ENCODE measurements around the gene DNAJC6. TPM values are rescaled to one million over a fixed set of nuclear protein-coding genes. Genes with fewer than 3 reads are reported as not detected.
A peak's percentile ranks its signal among the peaks of the same experiment; 100 is the strongest.

DNAJC6 gene
- total RNA-seq, 1 experiment from 2014 or later: 4.0 TPM

DNA sequence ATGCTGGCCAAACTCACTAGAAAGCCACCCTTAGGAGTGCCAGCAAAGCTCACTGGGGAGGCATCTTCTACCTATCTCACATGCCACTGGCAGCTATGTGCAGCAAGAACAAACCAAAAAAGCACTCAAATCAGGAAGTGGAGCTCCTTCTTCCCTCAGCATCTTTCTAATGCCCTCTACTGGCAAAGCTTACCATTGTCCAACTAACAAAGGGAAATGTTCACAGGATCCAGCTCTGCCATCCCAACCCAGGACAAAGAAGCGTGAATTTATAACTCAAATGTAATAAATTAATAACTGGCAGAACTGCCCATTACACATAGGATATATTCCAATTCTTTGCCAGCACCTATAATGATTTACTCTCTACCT is 150.0 kb downstream of the DNAJC6 start:
- intact Hi-C loops (cut with micrococcal nuclease; ENCODE audit: unreplicated experiment): no loop called here
- BruUV-seq (replicated peaks): no TSS peak
- in situ Hi-C loops (cut with HindIII; ENCODE audit: low pct_unique_long_range_greater_than_20kb, low sequenced_read_pairs): no loop called here
- H3K9me3 ChIP-seq (ENCODE audit: control insufficient read depth, insufficient read depth, low read depth, low read length): no peaks in the 10 kb centered on the region
- H3K4me3 ChIP-seq (ENCODE audit: low read depth in 2 of 2, low read length in 2 of 2): no peak overlapping the region
- no peaks in the 10 kb centered on the region for H3K27me3 ChIP-seq (ENCODE audit: control insufficient read depth, insufficient read depth, low read length)
- POLR2A ChIA-PET: no interaction called here
- no peaks in the 10 kb centered on the region for H3K4me1 ChIP-seq (ENCODE audit: control insufficient read depth, insufficient read depth, low read length)
- H3K27ac ChIP-seq (ENCODE audit: low read length): no peak overlapping the region
- ATAC-seq: no peak
- CTCF ChIA-PET: interaction anchor here (0.6 to 1.1 kb wide), 2 partner anchors 11 to 39 kb away, joined by 4 to 8 read pairs; no protein-coding TSS in a partner anchor
- peak; percentile 17 for DNase-seq (ENCODE audit: low read depth, low spot score)
- no peaks in the 10 kb centered on the region for H3K36me3 ChIP-seq (ENCODE audit: control insufficient read depth, insufficient read depth, low read length)
- TF ChIP-seq SIN3A (IDR thresholded peaks at IDR 0.05; ENCODE audit: borderline replicate concordance, insufficient read depth, low read depth, low read length) (no peak), POLR2AphosphoS5 (IDR thresholded peaks at IDR 0.05; ENCODE audit: low read depth, low read length) (no peak), TCF7L2 (IDR thresholded peaks at IDR 0.05; ENCODE audit: low read depth, low read length) (no peak)
- TF ChIP-seq, protein P1, sequence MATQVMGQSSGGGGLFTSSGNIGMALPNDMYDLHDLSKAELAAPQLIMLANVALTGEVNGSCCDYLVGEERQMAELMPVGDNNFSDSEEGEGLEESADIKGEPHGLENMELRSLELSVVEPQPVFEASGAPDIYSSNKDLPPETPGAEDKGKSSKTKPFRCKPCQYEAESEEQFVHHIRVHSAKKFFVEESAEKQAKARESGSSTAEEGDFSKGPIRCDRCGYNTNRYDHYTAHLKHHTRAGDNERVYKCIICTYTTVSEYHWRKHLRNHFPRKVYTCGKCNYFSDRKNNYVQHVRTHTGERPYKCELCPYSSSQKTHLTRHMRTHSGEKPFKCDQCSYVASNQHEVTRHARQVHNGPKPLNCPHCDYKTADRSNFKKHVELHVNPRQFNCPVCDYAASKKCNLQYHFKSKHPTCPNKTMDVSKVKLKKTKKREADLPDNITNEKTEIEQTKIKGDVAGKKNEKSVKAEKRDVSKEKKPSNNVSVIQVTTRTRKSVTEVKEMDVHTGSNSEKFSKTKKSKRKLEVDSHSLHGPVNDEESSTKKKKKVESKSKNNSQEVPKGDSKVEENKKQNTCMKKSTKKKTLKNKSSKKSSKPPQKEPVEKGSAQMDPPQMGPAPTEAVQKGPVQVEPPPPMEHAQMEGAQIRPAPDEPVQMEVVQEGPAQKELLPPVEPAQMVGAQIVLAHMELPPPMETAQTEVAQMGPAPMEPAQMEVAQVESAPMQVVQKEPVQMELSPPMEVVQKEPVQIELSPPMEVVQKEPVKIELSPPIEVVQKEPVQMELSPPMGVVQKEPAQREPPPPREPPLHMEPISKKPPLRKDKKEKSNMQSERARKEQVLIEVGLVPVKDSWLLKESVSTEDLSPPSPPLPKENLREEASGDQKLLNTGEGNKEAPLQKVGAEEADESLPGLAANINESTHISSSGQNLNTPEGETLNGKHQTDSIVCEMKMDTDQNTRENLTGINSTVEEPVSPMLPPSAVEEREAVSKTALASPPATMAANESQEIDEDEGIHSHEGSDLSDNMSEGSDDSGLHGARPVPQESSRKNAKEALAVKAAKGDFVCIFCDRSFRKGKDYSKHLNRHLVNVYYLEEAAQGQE (IDR thresholded peaks at IDR 0.05; ENCODE audit: insufficient read depth in 1 of 2, low read depth in 2 of 2, low read length in 1 of 2): no peak
- TF ChIP-seq, protein P2, sequence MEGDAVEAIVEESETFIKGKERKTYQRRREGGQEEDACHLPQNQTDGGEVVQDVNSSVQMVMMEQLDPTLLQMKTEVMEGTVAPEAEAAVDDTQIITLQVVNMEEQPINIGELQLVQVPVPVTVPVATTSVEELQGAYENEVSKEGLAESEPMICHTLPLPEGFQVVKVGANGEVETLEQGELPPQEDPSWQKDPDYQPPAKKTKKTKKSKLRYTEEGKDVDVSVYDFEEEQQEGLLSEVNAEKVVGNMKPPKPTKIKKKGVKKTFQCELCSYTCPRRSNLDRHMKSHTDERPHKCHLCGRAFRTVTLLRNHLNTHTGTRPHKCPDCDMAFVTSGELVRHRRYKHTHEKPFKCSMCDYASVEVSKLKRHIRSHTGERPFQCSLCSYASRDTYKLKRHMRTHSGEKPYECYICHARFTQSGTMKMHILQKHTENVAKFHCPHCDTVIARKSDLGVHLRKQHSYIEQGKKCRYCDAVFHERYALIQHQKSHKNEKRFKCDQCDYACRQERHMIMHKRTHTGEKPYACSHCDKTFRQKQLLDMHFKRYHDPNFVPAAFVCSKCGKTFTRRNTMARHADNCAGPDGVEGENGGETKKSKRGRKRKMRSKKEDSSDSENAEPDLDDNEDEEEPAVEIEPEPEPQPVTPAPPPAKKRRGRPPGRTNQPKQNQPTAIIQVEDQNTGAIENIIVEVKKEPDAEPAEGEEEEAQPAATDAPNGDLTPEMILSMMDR (IDR thresholded peaks at IDR 0.05): peak; percentile 51

Other genes with a start within 250 kb of the DNAJC6 start
- gene AK4, start 161.3 kb upstream of the DNAJC6 start, total RNA-seq (2021; ENCODE audit: unreplicated experiment): 26.8 TPM
- 3.0 TPM for gene LEPR, start 111.1 kb downstream of the DNAJC6 start, total RNA-seq (2021; ENCODE audit: unreplicated experiment)
- 53.6 TPM for gene LEPROT, start 111.1 kb downstream of the DNAJC6 start, total RNA-seq (2021; ENCODE audit: unreplicated experiment)